ENCODE measurements around the gene HGFAC.

HGFAC gene

DNA sequence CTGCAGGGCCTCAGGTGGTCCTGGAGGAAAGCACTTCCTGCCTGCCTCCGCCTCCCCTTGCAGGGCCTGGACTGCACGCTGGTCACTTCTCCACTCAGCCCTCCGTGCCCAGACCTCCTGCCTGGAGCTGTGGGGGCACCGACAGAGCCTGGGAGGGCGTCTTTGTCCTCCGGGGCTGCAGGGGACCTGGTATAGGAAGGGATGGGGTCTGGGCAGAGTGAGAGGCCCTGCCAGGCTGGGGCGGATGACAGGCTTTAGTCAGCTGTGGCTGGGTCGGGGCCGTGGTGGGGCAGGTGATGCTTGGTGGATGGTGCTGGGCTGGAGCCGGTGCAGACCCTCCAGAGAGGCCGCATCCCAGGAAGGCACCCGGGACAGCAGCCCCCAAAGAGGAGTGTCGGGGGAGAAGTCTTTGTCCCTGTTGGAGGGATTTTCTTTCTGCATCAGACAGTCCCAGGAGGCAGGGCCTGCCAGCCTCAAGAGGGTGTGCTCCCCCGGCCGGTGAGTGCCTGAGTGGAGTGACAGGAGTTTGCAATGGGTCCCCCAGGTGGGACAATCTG, 22.7 kb downstream of the HGFAC start:
- DNase-seq = no peak

- DNase-seq = no peak
These were observed 23.3 kb downstream of the HGFAC start for GRCh38 chr4:3464911-3465697.

- DNase-seq = no peak
These were observed 24.2 kb downstream of the HGFAC start for GRCh38 chr4:3465698-3466671.

DNA sequence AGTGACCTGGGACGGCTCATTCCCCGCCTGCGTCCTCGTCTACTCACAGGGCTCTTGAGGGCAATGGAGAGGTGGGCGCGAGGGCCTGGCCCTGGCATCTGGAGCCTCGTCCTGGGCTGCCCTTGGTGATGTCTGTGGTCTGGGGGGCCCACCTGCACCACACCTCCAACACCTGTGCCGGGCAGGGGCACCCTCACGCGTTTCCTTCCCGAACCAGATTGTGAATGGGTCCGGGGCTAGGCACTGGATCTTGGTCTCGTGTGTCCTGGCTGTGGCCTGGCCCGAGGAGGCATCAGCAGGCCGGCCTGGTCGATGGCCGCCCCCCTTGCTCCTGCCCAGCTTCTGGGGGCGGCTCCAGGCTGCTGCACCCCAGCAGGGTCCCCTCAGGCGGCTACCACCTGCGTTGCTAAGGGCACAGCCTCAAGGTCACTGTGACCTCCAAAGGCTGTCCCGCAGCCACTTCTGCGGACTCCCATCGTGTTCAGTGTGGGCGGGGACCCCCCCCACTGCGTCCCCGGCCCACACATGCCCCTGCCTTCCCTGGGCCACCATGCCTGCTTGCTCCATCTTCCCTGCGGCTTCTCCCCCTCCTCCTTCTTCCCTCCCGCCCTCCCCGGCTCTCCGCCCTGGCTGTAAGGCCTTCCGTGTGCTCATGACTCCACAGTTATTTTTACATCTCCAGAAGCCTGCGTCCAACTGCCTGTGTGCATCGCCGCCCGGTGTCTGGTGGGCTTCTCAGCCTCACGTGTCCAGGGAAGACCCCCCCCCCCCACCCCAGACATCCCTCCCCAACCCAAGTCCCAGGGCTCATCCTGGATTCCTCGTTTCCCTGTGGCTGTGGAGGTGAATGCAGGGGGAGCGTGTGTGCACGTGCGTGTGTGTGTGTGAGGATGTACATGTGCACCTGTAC, 25.2 kb downstream of the HGFAC start:
- DNase-seq = no peak

GRCh38 chr4:3467601-3468031, 25.8 kb downstream of the HGFAC start:
- DNase-seq = no peak

- DNase-seq = no peak
These were observed 26.4 kb downstream of the HGFAC start for GRCh38 chr4:3468154-3468553.

GRCh38 chr4:3468804-3469203, 27.0 kb downstream of the HGFAC start:
- no peak for DNase-seq

DNA sequence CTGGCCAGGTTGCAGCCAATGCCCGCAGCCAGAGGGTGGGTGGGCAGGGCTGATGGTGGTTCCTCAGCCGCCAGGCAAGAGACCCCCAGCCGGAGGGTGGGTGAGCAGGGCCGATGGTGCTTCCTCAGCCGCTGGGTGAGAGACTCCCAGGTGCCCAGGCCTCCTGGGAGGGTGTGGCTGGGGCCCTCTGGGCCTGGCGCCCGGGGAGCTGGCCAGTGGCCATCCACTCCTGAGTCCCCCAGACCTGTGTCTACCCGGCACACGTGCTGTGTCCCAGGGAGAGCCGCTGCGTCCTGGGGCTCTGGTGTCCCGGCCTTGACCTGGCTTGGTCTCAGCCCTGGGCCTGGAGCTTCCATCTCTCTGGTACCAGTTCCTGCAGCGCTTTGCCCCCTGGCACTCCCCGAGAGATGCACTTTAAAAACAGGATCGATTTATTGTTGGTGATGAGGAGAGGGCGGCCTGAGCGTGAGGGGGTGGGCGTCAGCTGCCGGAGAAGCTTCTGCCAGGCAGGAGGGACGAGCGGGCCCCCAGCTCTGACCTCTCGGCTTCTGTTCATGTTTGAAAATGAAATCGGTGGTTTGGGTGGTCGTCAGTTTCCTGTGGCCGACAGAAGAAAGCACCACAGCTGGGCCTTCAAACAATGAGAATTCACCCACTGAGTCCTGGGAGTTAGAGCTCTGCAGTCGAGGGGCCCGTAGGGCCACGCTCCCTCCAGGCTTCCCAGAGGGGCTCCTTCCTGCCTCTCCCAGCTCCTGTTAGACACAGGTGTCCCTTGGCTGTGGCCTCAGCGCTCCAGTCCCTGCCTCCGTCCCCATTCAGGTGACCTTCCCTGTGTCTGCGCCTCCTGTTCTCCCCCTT, 27.8 kb downstream of the HGFAC start:
- DNase-seq = no peak

GRCh38 chr4:3470244-3471097, 28.7 kb downstream of the HGFAC start:
- DNase-seq = no peak

GRCh38 chr4:3471098-3471760, 29.5 kb downstream of the HGFAC start:
- DNase-seq = no peak

DNA sequence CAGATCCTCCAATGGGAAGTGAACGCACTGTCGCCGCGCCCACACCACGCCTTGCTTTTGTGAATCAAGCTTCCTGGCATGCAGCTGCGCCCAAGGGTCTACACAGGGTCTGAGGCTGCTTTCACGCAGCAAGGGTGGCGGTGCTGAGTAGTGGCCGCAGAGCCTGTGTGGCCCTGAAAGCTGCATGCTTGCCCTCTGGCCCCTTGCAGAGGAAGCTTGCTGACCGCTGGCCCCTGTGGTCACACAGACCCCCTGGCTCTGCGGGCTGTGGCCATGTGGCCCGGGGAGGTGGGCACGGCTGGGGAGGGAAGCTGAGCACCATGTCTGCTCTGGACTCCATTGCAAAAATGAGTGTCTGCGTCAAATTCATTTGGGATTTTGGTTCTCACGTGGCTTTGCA, 30.1 kb downstream of the HGFAC start:
- DNase-seq = no peak

- no peak for DNase-seq
These were observed 30.8 kb downstream of the HGFAC start for GRCh38 chr4:3472411-3473141.

GRCh38 chr4:3473181-3473950, 31.6 kb downstream of the HGFAC start:
- no peak for DNase-seq

DNA sequence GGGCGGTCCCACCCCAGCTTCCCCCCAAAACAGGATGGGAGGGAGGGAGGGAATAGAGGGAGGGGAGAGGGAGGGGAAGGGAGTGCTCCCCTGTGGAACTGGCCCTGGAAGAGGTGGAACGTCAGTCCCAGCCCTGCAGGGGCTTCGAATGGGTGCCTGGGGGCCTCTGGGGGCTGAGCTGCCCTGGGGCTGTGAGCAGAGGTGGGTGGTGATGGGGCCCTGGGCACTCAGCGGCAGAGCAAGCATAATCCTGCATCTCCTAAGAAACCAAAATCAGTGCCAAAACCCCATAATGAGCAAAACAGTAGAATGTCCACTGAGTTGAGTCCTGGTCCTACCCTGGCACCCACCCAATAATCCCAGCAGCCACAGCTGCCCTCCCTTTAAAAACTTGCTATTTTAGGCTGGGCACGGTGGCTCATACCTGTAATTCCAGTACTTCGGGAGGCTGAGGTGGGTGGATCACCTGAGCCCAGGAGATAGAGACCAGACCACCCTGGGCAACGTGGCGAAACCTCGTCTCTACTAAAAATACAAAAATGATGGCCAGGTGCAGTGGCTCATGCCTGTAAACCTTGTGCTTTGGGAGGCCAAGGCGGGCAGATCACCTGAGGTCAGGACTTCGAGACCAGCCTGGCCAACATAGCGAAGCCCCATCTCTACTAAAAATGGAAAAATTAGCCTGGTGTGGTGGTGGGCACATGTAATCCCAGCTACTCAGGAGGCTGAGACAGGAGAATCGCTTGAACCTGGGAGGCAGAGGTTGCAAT, 32.4 kb downstream of the HGFAC start:
- no peak for DNase-seq

DNA sequence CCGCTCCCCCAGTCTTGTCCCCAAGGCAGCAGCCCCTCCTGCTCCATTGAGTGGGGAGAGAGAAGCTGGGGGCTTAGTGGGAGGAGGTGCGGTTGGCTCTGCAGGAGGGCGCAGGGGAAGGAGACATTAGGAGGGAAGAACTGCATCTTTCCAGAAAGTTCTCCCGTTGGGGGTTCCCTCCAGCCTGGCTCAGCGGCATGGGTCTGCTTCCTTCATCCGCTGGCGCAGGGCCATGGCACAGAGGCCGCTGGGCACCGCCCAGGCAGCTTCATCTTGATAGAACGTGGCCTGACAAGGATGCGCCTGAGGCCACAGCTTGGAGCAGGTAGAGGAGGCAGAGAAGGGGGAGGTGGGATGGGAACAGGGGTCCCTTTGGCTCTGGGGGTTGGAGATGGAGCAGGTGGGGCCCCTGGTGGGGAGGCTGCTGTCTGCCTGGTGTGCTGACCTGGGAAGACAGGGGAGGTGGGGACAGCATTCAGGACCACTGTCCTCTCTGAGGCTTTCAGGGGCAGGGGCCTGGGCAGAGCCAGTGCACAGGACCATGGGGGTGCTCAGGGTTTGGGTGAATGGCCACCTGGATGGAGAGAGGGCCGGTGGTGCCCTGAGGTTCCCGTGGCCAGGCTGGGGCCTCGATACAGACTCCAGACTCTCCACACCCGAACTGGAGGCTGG, 33.4 kb downstream of the HGFAC start:
- DNase-seq = no peak

DNA sequence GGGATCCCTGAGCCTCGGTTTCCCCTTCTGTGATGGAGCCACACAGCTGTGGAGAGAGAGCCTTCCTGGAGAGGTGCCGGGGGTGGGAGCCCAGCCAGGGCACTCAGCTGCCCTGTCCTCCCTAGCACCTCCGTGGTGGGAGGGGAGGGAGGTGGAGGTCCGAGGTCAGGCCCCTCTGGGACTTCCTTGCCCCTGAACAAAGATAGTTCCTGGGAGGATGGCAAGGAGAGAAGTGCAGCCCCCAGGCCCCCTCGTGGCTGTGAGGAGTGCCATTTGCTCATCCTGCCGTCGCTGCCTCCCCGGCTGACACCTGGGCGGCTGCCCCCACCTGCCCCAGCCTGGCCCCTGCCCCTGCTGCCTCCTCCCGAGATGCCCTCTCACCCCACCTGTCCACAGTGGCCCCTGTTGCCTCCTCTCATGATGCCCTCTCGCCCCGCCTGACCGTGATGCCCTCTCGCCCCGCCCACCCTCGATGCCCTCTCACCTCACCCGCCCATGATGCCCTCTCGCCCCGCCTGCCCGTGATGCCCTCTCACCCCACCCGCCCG, 34.0 kb downstream of the HGFAC start:
- no peak for DNase-seq

DNA sequence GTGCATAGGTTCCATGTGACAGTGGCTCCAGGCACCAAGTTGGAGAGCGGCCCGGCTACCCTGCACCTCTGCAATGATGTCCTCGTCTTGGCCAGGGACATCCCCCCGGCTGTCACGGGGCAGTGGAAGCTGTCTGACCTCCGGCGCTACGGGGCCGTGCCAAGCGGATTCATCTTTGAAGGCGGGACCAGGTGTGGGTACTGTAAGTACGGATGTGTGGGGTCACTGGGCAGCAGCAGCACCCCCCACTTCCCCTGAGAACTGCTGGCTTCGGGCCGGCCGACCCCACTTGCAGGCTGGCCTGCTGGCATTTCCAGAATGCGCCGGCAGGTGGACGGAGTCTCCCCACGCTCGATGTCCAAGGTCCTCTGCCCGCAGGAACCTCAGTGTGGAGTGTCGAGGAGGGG, 34.6 kb downstream of the HGFAC start:
- DNase-seq = no peak
